GM10266 (cell line): ENCODE data around the gene USP35.
A peak's percentile ranks its signal among the peaks of the same experiment; 100 is the strongest.

Source experiments
- DNase-seq: peaks from one replicate; pipeline ENCODE4 v3.0.0; 2012; ENCODE audit errors: extremely low spot score
- TF ChIP-seq, protein P1 (sequence below): IDR thresholded peaks from 2 replicates; pipeline ENCODE4 v1.5.1; 2012; ENCODE audit warnings: mild to moderate bottlenecking, low read depth; ENCODE audit not compliant: control insufficient read depth, insufficient read depth; ENCODE audit errors: missing control alignments

The USP35 gene

DNA sequence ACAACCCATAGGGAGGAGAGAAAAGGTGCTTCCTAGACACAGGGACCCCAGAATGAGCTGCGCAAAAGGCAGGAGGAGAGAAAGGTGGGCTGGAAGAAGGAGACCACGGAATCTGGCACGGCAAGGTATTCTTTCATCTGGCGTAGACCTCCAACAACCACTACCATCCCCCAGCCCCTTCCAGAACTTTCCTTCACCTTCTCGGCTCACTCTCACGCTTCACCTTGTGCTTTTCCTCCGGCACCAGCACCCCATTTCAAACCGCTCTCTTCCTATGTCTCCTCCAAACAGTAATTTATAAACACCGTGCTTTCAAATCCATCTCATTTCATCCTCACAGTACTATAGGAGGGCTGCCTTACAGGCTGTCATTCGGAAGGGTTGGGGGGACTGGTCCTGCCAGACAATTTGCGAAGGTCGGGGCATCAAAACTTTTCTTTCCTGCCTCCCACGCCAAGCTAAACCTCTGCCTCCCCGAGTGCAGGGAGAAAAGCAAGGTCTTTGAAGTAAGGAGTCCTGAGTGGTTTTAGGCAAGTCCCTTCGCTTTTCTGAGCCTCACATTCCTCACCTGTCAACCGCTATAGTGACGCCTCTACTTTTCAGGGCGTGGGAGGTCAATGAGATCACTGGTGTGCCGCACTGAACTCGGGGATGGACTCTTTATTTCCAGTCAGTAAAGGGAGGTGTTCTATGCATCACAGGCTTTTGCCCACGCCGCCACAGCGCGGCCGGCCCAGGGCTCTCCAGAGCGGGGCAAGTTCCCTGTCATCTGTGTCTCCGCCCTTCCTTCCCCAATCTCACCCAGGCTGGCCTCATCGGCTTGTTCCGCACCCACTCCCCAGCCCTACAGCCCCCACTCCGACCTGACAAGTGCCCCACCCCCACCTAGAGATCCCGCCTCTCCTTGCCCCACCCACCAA is 1.1 kb upstream of the USP35 start:
- DNase-seq: peak; percentile 83
- TF ChIP-seq, protein P1, sequence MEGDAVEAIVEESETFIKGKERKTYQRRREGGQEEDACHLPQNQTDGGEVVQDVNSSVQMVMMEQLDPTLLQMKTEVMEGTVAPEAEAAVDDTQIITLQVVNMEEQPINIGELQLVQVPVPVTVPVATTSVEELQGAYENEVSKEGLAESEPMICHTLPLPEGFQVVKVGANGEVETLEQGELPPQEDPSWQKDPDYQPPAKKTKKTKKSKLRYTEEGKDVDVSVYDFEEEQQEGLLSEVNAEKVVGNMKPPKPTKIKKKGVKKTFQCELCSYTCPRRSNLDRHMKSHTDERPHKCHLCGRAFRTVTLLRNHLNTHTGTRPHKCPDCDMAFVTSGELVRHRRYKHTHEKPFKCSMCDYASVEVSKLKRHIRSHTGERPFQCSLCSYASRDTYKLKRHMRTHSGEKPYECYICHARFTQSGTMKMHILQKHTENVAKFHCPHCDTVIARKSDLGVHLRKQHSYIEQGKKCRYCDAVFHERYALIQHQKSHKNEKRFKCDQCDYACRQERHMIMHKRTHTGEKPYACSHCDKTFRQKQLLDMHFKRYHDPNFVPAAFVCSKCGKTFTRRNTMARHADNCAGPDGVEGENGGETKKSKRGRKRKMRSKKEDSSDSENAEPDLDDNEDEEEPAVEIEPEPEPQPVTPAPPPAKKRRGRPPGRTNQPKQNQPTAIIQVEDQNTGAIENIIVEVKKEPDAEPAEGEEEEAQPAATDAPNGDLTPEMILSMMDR: no peak

DNA sequence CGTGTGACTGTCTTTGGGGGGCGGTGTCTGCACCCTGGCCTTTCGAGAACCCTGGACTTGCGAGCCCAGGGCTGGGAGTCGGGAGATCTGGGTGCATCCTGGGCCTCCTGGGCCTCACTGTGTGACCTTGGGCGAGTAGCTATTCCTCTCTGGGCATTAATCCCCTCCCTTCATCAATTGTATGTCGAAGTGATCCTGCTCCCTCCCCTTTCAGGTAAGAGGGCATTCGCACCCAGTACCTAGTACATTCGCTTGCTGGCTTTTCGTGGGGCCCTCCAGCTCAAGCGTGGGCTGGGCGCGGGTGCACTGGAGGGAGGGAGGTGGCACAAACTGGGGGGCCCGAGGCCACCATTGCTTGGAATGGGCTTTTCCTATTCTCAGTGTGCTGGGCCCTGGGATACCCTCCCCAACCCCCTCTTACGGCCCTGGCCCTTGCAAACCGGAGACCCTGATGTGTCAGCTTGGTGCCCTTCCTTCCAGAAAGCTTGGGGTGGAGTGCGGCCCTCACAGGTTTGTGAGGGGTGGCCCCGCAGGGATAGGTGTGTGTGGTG is 530 bp downstream of the USP35 start:
- no peak for DNase-seq
- TF ChIP-seq, protein P1: no peak

DNA sequence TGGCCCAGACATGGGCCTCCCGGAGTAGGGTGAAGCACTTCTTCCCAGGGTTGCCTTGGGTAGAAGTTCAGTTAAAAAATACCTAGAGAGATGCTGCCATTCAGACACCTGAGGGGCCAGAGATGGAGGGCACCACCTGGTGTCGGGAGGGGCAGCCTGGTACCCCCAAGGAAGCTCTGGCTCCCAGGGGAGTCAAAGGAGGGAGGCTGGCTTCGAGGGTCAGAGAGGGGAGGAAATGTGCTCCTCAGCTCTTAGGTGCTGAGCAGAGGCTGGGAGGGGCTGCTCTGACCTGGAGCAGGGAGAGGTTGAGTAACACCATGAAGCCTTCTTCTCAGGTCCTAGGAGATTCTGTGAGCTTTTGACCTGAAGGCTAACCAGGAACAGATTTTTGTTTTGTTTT is 1.1 kb downstream of the USP35 start:
- DNase-seq: no peak
- TF ChIP-seq, protein P1: no peak

DNA sequence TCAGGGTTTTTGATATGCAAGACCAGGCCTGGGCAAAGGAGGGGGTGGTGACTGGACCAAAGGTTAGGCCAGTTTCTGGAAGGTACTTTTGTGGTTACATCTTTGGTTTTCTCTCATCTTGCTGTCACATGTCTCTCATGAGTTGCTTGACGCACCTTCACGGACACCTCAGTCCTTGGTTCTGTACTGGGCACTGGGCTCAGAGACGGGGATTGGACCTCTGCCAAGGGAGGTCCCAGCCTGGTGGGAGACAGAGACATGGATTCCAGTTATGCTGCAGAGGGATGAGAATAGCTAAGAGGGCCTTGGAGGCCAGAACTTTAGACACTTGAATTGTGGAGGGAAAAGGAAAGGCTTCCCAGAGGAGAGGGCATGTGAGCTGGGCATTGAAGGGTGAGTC is 1.7 kb downstream of the USP35 start:
- DNase-seq: no peak
- TF ChIP-seq, protein P1: no peak

DNA sequence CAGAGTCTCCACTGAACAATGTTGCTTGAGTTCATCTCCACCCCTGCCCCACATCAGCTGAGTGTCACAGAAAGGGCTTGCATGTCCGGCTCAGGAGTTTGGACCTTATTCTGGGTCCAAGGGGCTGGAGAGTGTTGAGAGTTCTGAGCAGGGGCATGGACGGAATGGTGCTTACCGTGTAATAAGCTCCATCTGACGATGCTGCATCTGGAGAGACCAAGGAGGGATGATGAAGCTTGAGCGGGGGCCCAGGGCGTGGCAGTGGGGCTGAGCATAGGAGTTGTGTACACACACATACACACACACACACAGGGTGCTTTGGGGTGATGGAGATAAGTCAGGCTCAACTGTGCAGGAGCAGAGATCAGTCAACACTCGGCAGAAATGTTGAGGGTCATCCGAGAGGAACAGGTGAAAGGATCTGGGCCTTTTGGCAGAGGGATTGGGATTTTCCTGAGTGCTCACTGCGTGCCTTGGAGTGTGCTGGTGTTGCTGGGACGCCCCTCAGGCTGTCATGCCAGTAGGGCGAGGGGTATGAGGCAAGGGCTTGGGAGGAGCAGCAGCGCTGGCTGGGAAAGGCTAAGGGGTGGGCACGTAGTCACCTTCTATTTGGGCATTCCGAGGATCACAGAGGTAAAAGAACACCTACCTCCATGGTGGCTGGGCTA is 2.3 kb downstream of the USP35 start:
- TF ChIP-seq, protein P1: no peak
- DNase-seq: no peak

DNA sequence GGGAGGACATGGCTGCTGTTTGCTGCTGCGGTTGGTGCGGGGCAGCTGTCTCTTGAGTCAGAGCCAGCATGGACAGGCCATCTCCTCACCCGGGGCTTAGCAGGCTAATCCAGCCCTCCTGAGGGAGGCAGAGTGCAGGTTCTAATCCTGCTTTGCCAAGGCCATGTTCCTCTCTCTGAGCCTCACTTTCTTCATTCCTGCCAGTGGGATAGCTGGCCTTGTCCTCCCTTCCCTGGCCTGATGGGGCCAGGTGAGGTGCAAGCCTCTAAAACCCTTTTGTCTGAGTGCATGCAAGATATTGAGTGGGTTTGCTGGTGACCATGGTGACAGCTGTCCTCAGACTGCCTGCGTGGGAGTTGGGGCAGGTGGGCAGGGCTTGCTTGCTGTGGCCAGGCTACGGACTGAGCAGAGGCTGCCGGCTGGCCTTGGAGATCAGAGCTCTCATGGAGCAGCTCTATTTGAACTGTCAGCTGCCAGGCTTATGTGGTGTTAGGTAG is 3.6 kb downstream of the USP35 start:
- no peak for DNase-seq
- TF ChIP-seq, protein P1: no peak
